NCI-H1436 (cell line): ENCODE data around the gene RAB4B.
"Not testable (repeated sequence)": the region's sequence is repeated elsewhere in the genome, so short reads cannot be mapped to it uniquely, and the experiment has no call there.

Experiments
- DNase-seq: peaks from one replicate; lab custom pipeline; 2025; lab: John Stamatoyannopoulos, UW

RAB4B gene

GRCh38 chr19:40822704-40823553 is 44.9 kb downstream of the RAB4B start:
- not testable (repeated sequence) for DNase-seq

- DNase-seq = not testable (repeated sequence)
These were observed 46.9 kb downstream of the RAB4B start for GRCh38 chr19:40824916-40825315.

GRCh38 chr19:40825460-40826095 is 47.5 kb downstream of the RAB4B start:
- not testable (repeated sequence) for DNase-seq

GRCh38 chr19:40826312-40826698 is 48.3 kb downstream of the RAB4B start:
- not testable (repeated sequence) for DNase-seq

GRCh38 chr19:40826699-40827385 is 48.8 kb downstream of the RAB4B start:
- not testable (repeated sequence) for DNase-seq

- DNase-seq = no peak
These were observed 49.6 kb downstream of the RAB4B start for GRCh38 chr19:40827386-40828247.

- DNase-seq = no peak
These were observed 51.2 kb downstream of the RAB4B start for GRCh38 chr19:40829205-40829604.

GRCh38 chr19:40830741-40831140 is 52.7 kb downstream of the RAB4B start:
- DNase-seq = not testable (repeated sequence)

GRCh38 chr19:40831502-40832430 is 53.7 kb downstream of the RAB4B start:
- DNase-seq = no peak

- DNase-seq = not testable (repeated sequence)
These were observed 54.4 kb downstream of the RAB4B start for GRCh38 chr19:40832431-40832790.

GRCh38 chr19:40833728-40834533 is 55.9 kb downstream of the RAB4B start:
- not testable (repeated sequence) for DNase-seq

- DNase-seq = no peak
These were observed 58.8 kb downstream of the RAB4B start for GRCh38 chr19:40836754-40837429.

- DNase-seq = not testable (repeated sequence)
These were observed 60.4 kb downstream of the RAB4B start for GRCh38 chr19:40838477-40838876.

GRCh38 chr19:40842012-40842411 is 64.0 kb downstream of the RAB4B start:
- DNase-seq = not testable (repeated sequence)

GRCh38 chr19:40842997-40843652 is 65.1 kb downstream of the RAB4B start:
- not testable (repeated sequence) for DNase-seq

- DNase-seq = not testable (repeated sequence)
These were observed 65.6 kb downstream of the RAB4B start for GRCh38 chr19:40843653-40844052.
